Fibroblast of pulmonary artery (primary cell): Measurements from ENCODE around the gene SLC9A3.

Source experiments
- DNase-seq: peaks from one replicate; pipeline ENCODE4 v3.0.0-alpha.2; 2010; ENCODE audit warnings: low read depth
- H3K4me3 ChIP-seq: replicated peaks from 2 replicates; pipeline ENCODE4 v1.5.1; 2011; ENCODE audit warnings: low read depth, mild to moderate bottlenecking, control low read depth, low read length, moderate library complexity
- TF ChIP-seq, protein P1 (sequence below): IDR thresholded peaks from 2 replicates; pipeline ENCODE4 v1.5.1; 2011; ENCODE audit warnings: mild to moderate bottlenecking, control low read depth, low read length, inconsistent platforms; ENCODE audit errors: missing control alignments

Gene SLC9A3

DNA sequence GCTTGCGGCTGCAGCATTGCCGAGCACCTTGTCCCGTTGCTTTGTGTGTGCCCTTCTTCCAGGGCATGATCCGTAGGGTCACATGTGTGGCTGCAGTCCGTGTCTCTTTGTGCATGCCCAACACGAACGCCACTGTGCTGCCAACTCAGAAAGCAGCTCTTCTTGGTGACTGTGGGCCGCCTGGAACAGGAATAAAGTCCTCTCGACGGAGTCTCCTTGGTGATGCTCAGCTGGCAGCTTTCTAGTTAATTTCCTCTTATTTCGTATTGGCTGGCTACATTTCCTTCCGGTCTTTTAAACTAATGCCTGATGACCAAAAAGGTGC is 75.5 kb downstream of the SLC9A3 start:
- H3K4me3 ChIP-seq: no peak overlapping the region
- TF ChIP-seq, protein P1, sequence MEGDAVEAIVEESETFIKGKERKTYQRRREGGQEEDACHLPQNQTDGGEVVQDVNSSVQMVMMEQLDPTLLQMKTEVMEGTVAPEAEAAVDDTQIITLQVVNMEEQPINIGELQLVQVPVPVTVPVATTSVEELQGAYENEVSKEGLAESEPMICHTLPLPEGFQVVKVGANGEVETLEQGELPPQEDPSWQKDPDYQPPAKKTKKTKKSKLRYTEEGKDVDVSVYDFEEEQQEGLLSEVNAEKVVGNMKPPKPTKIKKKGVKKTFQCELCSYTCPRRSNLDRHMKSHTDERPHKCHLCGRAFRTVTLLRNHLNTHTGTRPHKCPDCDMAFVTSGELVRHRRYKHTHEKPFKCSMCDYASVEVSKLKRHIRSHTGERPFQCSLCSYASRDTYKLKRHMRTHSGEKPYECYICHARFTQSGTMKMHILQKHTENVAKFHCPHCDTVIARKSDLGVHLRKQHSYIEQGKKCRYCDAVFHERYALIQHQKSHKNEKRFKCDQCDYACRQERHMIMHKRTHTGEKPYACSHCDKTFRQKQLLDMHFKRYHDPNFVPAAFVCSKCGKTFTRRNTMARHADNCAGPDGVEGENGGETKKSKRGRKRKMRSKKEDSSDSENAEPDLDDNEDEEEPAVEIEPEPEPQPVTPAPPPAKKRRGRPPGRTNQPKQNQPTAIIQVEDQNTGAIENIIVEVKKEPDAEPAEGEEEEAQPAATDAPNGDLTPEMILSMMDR: no peak
- no peak for DNase-seq

DNA sequence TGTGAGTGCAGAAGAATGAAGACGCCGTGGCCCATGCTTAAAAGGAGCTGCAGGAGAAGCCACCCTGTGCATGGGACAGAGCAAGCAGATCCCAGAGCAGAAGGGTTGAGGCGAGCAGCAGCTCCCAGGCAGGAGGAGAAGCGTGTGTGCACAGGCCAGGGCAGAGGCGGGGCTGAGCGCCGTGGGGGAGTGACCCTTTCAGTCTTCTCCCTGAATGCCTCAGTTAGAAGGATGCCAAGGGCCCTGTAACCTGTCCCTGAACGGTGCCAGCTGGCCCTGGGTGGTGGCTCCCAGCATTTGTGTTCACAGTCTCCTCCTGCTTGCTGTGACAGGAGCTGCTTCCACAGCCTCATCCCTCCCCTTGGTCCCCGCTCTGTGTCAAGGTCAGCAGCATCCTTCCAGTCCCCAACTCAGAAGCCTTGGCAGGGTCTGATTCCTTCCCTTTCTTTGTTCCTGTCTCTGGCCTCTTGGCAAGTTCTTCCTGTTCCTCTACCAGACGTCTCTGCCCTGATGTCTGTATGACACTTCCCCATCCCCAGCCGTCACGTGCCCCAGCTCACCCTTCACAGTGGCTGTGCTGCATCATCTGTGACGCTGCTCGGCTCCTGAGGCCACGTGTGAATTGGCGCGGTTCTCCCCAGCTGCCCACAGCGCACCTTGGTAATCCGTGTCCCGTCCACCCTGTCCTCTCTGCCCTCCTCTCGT is 76.0 kb downstream of the SLC9A3 start:
- H3K4me3 ChIP-seq: no peak overlapping the region
- no peak for DNase-seq
- TF ChIP-seq, protein P1: no peak

DNA sequence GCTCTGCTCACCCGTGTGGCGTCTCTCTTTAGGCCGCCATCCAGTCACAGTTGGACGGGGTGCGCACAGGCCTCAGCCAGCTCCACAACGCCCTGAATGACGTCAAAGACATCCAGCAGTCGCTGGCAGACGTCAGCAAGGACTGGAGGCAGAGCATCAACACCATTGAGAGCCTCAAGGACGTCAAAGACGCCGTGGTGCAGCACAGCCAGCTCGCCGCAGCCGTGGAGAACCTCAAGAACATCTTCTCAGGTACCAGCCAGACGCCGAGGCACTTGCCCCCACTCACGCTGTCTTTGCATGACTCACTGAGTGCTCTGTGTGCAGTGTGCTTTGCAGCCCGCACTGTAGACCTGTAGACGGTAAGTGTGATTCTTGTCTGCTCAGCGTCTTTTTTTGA is 76.7 kb downstream of the SLC9A3 start:
- H3K4me3 ChIP-seq: no peak overlapping the region
- no peak for DNase-seq
- TF ChIP-seq, protein P1: no peak

DNA sequence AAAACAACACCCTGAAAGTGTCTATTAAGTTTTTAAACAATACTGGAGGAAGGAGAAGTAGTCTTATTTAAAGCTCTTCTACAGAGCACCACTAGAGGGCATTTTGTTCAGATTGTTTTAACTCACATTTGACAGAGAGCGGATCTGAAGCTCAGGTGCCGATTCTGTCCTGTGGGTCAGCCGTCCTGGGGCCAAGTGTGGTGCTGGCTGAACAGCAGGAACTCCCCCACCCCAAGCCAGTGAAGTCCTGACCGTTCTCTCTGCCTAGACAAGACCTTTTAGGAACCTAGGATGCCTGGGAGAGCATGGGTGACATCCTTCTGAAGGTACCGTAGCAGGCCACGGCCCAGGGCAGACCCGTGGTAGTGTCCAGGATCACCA is 77.4 kb downstream of the SLC9A3 start:
- peak; percentile 62 for DNase-seq

DNA sequence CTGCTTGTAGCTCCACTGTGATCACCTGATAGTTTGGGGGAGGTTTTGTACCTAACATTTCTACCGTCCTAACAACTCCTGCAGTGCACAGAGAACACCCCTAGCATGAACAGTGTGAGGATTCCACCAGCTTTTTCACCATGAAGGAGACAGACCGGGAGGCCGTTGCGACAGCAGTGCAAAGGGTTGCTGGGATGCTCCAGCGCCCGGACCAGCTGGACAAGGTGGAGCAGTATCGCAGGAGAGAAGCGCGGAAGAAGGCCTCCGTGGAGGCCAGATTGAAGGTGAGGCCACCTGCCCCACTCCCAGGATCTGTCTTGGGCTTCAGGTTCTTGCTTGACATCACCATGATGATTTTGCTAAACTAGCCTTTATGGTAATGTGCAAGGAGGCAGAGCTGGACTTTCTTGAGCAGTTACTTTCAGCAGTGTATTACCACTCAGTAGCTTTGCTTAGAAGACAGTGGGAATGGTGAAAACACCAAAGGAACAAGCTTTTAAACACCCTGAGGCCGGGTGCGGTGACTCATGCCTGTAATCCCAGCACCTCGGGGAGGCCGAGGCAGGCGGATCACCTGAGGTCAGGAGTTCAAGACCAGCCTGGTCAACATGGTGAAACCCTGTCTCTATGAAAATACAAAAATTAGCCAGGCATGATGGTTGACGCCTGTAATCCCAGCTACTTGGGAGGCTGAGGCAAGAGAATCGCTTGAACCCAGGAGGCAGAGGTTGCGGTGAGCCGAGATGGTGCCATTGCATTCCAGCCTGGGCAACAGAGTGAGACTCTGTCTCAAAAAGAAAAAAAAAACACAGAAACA is 78.0 kb downstream of the SLC9A3 start:
- H3K4me3 ChIP-seq: no peak overlapping the region
- TF ChIP-seq, protein P1: no peak
- no peak for DNase-seq

More for the DNA sequence above, 77.4 kb downstream of the SLC9A3 start:
- no peak overlapping the region for H3K4me3 ChIP-seq
- TF ChIP-seq, protein P1: peak; percentile 63

DNA sequence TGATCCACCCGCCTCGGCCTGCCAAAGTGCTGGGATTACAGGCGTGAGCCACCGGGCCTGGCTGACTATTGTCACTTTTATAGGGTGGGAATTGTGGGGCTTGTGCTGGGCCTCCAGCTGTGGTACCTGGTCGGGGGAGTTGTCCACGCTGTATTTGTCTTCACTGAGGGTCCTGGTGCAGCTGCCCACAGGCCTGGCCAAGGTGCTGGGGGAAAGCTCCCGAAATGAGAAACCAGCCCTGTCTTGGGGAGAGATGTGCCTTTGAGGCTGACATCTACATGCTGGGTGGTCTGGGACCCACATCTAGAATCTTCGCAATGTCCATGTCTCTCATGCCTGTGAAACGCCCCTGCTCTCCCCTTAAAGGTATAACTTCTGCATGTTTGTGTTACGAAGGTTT is 78.7 kb downstream of the SLC9A3 start:
- H3K4me3 ChIP-seq: no peak overlapping the region
- TF ChIP-seq, protein P1: no peak
- no peak for DNase-seq
